Coronary artery (tissue), 2 donors: Measurements from ENCODE around the gene LRRC28.

Experiments used
- DNase-seq: peaks from one replicate; pipeline ENCODE4 v3.0.0-alpha.2; 2017; ENCODE audit warnings: low spot score
- H3K27ac ChIP-seq, 2 donors: fragments of 200-600 bp; sonication (generic); one replicate each; pipeline ENCODE4 v1.5.1; 2016 to 2019
- H3K4me3 ChIP-seq: fragments of 200-600 bp; sonication (generic); 2 replicates; pipeline ENCODE4 v1.5.1; 2016; ENCODE audit warnings: mild to moderate bottlenecking, moderate library complexity
- TF ChIP-seq, protein P1 (sequence below): fragments of 200-600 bp; sonication (generic); IDR thresholded peaks from one replicate; pipeline ENCODE4 v1.5.1; 2019; ENCODE audit warnings: antibody characterized with exemption

Gene LRRC28

DNA sequence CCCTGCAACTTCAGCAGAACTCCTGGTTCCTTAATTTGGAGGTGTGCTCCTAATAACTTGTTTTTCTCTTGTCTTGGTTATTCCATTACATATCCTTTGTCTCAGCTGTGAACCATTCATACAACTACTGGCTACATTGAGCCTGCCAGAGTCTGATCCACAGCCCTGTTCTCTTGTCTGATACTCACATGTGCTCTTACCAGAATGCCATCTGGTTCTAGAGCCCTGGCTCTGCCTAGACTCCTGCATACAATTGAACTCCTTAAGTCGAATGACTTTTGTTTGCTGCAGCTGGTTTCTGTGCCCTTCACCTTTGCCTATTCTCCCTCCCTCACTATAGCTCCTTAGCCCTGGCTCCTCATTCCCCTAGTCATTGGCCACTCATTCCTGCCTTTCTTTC is 85.5 kb downstream of the LRRC28 start:
- TF ChIP-seq, protein P1, sequence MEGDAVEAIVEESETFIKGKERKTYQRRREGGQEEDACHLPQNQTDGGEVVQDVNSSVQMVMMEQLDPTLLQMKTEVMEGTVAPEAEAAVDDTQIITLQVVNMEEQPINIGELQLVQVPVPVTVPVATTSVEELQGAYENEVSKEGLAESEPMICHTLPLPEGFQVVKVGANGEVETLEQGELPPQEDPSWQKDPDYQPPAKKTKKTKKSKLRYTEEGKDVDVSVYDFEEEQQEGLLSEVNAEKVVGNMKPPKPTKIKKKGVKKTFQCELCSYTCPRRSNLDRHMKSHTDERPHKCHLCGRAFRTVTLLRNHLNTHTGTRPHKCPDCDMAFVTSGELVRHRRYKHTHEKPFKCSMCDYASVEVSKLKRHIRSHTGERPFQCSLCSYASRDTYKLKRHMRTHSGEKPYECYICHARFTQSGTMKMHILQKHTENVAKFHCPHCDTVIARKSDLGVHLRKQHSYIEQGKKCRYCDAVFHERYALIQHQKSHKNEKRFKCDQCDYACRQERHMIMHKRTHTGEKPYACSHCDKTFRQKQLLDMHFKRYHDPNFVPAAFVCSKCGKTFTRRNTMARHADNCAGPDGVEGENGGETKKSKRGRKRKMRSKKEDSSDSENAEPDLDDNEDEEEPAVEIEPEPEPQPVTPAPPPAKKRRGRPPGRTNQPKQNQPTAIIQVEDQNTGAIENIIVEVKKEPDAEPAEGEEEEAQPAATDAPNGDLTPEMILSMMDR = no peak
- DNase-seq = no peak
- no peak overlapping the region for H3K27ac ChIP-seq

DNA sequence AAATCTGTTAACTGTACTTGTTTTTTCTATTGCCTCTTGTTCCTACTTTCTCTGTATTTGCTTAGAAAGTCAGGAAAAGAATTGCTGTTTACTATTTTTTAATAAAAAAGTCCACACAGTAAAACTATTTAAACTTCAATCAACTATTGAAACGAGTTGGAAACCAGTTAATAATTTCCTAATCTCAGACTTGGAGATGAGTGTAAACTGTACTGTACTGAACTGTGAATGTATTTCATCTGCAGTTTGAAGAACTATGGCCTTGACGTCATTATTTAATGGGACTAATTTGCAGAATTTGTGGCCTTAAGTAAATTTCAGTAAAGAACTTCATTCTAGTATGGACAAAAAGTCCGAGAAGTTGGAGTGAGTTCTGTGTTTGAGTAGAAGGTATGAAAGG is 89.1 kb downstream of the LRRC28 start:
- DNase-seq = no peak
- TF ChIP-seq, protein P1 = no peak
- Histone ChIP-seq H3K27ac (no peak overlapping the region), H3K4me3 (no peak overlapping the region)

More for the DNA sequence above, 85.5 kb downstream of the LRRC28 start:
- H3K4me3 ChIP-seq = no peak overlapping the region

DNA sequence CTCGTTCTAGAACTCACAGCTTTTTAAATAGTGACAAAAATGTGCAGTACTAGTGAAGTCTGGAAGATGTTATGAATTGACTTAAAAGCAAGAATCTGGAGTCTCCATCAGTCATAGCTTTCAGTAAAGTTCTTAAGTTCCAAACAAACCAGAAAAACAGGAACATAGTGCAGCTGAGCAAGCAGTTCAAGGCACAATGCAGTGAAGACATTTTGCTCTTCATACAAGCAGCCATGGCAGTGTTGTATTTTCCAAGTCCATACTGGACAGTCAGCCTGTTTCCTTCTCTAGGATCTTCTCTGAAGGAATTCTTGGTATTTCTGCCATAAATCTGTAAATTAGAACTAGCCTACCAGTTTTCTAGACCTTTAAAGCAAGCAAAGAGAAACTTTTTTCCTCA is 90.5 kb downstream of the LRRC28 start:
- Histone ChIP-seq H3K27ac (no peak overlapping the region), H3K4me3 (no peak overlapping the region)
- TF ChIP-seq, protein P1 = no peak
- no peak for DNase-seq

DNA sequence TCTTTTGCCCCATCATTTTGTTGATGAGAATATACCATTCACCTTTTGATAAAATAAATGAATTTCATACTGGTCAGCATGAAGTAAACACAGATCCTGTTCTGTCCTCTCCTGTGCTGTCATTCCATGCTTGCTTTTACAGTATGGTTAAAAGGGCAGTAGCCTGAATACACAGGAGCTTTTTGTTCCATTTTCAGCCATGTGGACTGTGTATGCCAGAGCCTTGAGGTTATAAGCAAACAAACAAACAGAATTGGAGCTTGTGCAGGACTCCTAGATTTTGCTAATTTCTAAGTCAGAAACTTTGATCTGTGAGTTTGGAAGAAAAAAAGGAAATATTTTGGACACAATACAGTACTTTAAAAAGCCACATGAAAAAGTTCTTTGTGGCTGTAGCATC is 91.9 kb downstream of the LRRC28 start:
- no peak for DNase-seq
- no peak overlapping the region for H3K27ac ChIP-seq

DNA sequence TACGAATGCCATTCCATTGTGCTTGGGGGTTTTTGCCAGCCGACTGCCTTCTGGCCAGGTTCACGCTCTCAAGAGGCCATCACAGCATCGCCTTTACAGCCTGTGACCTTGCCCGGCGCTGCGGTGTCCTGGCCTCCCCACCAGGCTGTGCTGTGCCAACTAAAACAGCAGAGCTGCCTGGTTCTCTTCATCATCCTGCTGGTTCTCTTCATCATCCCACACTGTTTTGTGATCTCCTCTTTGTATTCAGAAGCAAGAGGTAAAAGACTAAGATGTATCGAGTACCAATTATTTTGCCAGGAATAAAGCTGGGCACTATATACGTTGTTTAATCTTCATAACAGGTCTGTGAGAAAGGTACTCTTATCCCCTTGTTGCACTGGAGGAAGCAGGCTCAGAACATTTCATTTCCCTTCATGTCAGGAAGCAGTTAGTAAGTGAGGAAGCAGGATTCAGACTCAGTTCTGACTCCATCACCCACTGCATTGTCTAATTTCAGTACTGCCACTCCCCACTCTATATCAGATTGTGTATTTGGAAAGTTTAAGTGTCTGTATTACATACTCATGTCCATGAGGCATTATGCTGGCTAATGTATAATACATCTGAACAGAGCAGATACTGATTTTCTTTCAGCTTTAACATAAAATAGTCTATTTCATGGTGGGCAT is 92.7 kb downstream of the LRRC28 start:
- Histone ChIP-seq H3K27ac (peak overlapping the region in 1 of 2 donors; percentile 13), H3K4me3 (no peak overlapping the region)
- TF ChIP-seq, protein P1 = no peak
- DNase-seq = no peak

More for the DNA sequence above, 91.9 kb downstream of the LRRC28 start:
- TF ChIP-seq, protein P1 = no peak
- no peak overlapping the region for H3K4me3 ChIP-seq

DNA sequence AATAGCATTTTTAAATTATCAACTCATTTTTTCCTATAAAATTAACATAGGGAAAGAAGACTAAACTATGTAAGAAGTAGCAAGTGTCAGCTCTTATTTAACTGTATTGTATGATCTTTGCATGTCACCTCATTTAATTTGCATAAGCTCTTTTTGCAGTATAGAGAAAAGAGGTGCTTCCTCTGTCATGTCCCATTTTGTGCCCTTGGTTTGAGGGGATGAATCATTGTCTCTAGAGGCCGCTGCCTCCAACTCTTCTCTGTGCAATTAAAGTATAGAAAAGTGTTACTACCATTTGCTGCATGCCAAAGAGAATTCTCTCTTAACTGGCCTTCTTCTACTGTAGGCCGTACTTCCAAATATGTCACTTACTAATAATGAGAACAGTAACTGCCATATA is 93.4 kb downstream of the LRRC28 start:
- no peak overlapping the region for H3K27ac ChIP-seq
- TF ChIP-seq, protein P1 = no peak
- no peak overlapping the region for H3K4me3 ChIP-seq
- DNase-seq = no peak

DNA sequence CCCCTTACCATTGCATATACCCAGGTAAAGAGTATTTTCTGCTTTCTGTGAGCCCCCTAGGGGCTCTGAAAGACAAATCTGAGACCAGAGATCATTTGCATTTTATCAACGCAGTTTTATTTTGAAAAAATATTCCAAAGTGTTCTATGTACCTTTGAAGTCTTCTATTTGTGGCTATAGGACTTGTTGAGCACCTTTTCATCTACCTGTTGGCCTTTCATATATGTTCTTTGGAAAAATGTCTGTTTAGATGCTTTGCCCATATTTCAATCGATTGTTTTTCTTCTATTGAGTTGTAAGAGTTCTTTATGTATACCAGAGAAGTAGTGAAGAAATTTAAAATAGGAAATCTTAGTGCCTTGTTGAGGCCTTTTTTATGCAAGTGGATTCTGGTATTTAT is 94.0 kb downstream of the LRRC28 start:
- no peak overlapping the region for H3K4me3 ChIP-seq
- DNase-seq = no peak
- no peak overlapping the region for H3K27ac ChIP-seq
- TF ChIP-seq, protein P1 = no peak
